Stomach (tissue), 4 donors: ENCODE measurements around the gene TMEM132D.

ENCODE experiments used
- POLR2A ChIP-seq, 4 donors: fragments of 450-650 bp; IDR thresholded peaks; one replicate each; pipeline ENCODE4 v1.6.1; 2016; ENCODE audit warnings: antibody characterized with exemption in 4 of 4, control low read depth in 2 of 4, mild to moderate bottlenecking in 1 of 4, moderate library complexity in 1 of 4
- POLR2AphosphoS5 ChIP-seq, 3 donors: sonication (generic); formaldehyde crosslinking; IDR thresholded peaks; one replicate each; pipeline ENCODE4 v1.6.1; 2016; ENCODE audit warnings: antibody characterized with exemption in 3 of 3
- TF ChIP-seq, protein P1 (sequence below), 7 experiments: fragments of 450-650 bp in 4 of 7; fragments of 200-600 bp in 3 of 7; sonication (generic) in 3 of 7; IDR thresholded peaks; one replicate each; pipeline ENCODE4 v1.5.1; 2016 to 2019; ENCODE audit warnings: antibody characterized with exemption in 7 of 7, control low read depth in 2 of 7, mild to moderate bottlenecking in 1 of 7

DNA sequence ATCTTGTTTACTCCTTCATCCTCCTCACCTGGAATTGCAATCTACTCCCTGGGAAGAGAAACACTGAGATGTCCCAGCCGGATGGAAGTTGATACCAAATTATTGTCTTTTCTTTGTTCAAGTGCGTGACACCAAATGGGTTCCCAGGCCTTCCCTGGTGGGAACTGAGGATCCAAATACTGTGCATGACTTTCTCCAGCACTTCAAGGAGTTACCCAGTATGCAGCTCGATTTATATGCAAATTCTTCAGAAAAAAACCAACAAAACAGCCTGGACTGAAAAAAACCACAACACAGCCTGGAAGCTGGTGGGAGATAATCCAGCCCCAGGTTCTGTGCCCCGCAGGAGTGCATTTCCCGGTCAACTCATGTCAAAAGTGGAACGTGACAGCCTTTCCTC is 740.0 kb downstream of the TMEM132D start:
- TF ChIP-seq, protein P1, sequence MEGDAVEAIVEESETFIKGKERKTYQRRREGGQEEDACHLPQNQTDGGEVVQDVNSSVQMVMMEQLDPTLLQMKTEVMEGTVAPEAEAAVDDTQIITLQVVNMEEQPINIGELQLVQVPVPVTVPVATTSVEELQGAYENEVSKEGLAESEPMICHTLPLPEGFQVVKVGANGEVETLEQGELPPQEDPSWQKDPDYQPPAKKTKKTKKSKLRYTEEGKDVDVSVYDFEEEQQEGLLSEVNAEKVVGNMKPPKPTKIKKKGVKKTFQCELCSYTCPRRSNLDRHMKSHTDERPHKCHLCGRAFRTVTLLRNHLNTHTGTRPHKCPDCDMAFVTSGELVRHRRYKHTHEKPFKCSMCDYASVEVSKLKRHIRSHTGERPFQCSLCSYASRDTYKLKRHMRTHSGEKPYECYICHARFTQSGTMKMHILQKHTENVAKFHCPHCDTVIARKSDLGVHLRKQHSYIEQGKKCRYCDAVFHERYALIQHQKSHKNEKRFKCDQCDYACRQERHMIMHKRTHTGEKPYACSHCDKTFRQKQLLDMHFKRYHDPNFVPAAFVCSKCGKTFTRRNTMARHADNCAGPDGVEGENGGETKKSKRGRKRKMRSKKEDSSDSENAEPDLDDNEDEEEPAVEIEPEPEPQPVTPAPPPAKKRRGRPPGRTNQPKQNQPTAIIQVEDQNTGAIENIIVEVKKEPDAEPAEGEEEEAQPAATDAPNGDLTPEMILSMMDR (IDR thresholded peaks at IDR 0.05), result no peak
- TF ChIP-seq POLR2A (IDR thresholded peaks at IDR 0.05) (no peak), POLR2AphosphoS5 (IDR thresholded peaks at IDR 0.05) (no peak)
